HG03196 (cell line): Measurements from ENCODE around the gene TOP3B.

ENCODE experiments used
- ATAC-seq: cut with Tn5 transposase; IDR thresholded peaks from one replicate; pipeline ENCODE4 v1.9.1; 2021; ENCODE audit not compliant: unreplicated experiment

TOP3B gene

GRCh38 chr22:21963790-21964211, 18.8 kb downstream of the TOP3B start:
- ATAC-seq, result no peak

GRCh38 chr22:21963286-21963685, 19.3 kb downstream of the TOP3B start:
- ATAC-seq, result no peak

- ATAC-seq, result no peak
These were observed 20.0 kb downstream of the TOP3B start for GRCh38 chr22:21962655-21962949.

GRCh38 chr22:21961886-21962654, 20.5 kb downstream of the TOP3B start:
- no peak for ATAC-seq

DNA sequence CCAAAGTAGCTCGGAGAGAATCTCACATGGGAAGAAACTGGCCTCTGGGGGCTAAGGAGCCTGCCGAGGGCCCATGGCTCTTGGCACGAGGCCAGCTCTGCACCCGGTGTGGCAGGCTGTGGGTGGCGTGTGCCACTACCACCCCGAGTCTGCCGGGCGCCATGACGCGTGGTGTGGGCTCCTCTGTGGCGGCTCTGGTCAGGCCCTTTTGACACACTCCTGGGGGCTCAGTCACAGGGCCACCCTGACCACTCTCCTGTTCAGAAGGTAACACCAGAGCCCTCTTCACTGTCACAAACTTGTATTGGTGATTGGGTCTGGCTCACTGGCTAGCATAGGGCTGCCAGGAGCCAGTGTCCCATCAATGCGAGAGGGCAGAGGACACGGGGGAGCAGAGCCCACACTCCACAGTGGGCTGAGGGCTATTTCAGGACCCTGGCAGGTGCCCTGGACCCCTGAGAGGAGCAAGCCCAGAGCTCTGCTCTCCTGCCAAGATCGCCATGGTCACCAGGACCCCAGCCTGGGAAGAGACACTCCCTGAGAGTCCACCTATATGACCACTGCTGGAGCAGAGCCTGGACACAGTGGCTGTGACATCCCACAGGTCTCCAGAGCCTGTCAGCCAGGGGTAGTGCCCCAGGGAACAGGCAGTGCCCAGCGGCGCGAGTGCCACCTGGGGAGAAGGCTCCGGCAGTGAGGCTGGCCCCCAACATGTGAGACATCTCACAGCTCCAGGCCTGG, 21.3 kb downstream of the TOP3B start:
- ATAC-seq, result no peak

- no peak for ATAC-seq
These were observed 22.1 kb downstream of the TOP3B start for GRCh38 chr22:21960200-21961126.

- ATAC-seq, result no peak
These were observed 23.1 kb downstream of the TOP3B start for GRCh38 chr22:21959274-21960074.

DNA sequence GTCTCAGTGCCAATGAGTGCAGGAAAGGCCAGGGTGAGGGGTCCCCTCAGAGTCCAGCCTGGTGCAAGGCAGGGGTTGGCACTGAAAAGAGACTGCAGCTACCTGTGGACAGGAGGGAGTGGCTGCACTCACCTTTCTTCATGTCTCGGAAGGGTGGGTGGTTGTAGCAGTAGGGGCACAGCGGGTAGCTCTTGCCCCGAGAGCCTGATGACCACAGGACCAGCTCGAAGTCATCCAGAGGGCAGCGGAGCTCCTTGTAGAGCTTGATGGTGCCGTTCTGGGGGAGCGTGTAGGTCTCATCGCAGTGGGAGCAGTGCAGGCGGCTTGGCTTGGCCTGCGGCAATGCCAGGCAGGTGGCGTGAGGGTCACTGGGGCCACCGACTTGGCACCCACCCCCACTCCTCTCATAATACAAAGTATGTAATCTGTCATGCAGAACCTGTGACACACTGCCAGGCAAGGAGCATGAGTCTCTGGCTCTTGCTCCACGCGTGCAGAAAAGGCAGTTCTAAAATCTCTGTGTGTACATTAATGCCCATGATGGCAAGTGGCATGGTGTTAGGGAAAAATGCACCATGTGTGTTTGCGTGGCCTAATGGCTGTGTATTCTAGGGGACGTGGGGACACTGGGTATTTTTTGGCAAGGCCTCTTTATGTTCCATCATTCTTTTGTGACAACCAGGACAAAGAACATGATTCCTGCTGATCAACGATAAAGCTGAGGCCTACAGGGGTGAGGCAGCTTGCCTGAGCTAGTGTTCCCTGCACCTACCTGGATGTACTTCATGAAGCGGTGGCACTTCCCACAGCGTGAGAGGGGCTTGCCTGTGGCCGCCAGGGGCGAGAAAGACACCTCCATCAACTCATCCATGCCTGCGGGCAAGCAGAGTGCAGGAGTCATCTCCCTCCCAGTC, 24.0 kb downstream of the TOP3B start:
- ATAC-seq, result no peak

GRCh38 chr22:21952586-21953571, 29.7 kb downstream of the TOP3B start, which contains the start of gene PPM1F:
Gene PPM1F (minus strand): TSS chr22:21952848. CDS start chr22:21946048, 6,800 bp downstream.
- ATAC-seq, result peak; percentile 58

DNA sequence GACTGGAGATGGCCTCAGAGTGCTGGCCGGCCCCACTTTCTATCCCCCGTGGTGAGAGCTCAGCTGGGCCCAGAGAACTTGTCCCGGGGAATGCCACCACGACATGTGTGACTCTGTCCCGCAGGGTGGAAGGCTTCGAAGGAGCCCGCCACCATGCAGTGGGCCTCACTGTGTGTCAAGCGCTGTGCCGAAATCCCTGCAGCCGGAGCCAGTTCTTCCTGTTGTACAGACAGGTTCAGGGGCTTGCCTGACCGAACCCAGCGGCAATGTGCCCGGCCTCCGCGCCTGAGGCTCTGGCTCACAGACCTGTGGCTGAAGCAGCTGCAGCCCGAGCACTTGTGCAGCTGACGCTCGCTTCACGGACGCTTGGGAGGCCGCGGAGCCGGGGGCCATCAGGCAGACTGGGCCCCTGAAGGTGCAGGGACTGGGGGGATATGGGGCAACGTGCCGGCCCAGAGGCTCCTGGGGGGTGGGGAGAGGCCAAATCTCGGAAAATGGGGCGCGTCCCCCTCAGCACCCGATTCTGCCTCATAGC, 30.6 kb downstream of the TOP3B start:
- peak; percentile 22 for ATAC-seq

DNA sequence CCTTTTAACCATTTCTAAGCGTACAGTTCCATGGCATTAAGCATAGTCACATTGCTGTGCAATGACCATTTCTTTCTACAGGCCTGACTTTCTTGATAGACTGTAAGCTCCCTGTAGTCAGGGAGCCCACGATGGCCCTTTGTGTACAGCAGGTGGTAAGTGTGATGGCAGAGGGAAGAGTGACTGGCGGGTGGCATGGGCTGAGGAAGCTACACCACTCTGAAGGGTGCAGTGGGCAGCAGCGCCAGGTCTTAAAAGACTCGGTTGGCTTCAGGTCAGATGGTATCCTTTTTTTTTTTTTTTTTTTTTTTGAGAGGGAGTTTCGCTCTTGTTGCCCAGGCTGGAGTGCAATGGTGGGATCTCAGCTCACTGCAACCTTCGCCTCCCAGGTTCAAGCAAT, 31.5 kb downstream of the TOP3B start:
- no peak for ATAC-seq

- ATAC-seq, result no peak
These were observed 32.6 kb downstream of the TOP3B start for GRCh38 chr22:21949948-21950347.

- ATAC-seq, result no peak
These were observed 33.0 kb downstream of the TOP3B start for GRCh38 chr22:21949569-21949918.

DNA sequence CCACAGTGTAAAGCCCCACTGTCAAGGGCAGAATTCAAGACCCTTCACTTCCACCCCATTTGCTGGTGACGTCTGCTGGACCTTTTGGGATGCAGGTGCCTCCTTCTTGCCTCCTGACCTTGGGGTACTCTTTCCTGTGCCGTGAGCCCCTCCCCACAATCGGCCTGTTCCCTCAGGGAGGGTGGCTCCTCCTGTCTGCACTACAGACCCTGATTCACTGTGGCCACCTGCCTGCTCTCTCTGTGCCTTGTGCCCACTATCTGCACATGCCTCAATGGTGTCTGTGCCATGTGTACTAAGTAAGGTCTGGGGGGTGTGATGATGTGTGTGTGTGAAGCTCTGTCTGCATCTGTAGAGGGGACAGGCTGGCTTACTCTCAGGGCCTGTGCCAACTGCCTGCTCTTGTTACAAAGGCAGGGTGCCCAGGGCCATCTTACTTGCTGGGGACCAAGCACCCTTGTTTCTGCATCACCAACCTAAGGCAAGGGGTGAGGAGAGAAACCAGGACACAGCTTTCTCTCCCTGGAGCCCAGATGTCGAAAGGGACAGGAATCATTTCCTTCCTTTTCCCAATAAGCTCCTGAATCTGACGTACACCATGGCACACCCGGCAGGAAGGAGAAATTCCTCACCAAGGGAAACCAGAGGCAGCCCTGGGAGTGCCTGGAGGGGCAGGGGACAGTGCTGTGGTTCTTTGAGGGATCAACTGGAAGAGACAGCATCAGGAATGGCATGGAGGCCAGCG, 33.6 kb downstream of the TOP3B start:
- ATAC-seq, result no peak

- ATAC-seq, result no peak
These were observed 34.2 kb downstream of the TOP3B start for GRCh38 chr22:21948390-21948789.

DNA sequence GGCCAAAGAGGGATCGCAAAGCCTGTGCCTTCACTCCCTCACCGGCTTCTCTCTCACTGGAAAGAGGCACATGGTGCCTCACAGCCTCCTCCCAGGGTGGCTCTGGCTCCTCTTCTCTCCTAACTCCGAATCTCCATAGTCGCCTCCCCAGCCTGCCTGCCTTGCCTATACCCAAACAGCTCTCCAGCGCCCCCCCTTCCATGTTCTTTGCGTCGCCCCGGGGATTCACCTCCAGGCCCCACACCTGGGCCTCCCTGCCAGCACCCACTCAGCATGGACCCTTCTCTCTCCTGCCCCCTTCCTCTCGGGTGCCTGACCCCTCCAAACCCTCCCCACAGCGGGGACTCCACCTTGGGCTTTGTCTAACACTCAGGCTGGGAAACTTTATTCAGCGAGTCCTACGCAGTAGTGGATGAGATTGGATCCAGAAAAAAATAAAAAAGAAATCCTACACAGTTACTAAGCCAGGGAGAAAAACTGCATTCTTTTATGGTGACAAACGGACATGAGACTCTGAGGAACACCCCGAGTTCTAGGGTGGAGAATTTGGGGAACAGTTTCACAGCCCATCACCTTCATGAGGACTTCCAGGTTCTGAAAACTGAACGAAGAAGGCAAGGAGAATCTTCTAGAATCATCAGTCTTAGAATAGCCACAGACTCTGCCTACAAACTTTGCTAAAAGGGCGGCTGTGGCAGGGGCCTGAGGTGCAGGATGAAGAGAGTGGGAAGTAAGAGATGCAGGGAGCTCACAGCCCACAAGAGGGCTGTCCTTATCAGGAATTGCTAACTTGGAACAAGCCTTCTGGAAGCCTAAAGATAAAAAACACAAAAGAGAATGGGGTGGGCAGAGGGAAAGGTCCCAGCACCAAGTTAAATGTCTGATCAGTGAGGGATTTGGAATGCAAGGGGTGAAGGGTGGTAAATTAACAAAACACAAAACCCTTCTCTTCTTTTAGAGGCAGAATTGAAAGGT, 35.3 kb downstream of the TOP3B start:
- no peak for ATAC-seq
